Adipocyte (in vitro differentiated cells): ENCODE data around the gene SLC16A7.
A peak's percentile ranks its signal among the peaks of the same experiment; 100 is the strongest.

ENCODE experiments used
- DNase-seq: peaks from one replicate; pipeline ENCODE4 v3.0.0-alpha.2; 2015; ENCODE audit warnings: low read depth
- H3K27me3 ChIP-seq: replicated peaks from 2 replicates; pipeline ENCODE4 v1.7.0; 2013; ENCODE audit warnings: mild to moderate bottlenecking, low read length, moderate library complexity; ENCODE audit not compliant: control insufficient read depth, insufficient read depth
- H3K36me3 ChIP-seq: 2 replicates; pipeline ENCODE4 v1.7.0; 2013; ENCODE audit warnings: low read length, mild to moderate bottlenecking, moderate library complexity; ENCODE audit not compliant: control insufficient read depth, insufficient read depth, severe bottlenecking
- H3K4me1 ChIP-seq: 2 replicates; pipeline ENCODE4 v1.7.0; 2013; ENCODE audit warnings: mild to moderate bottlenecking, low read length, moderate library complexity; ENCODE audit not compliant: control insufficient read depth, insufficient read depth
- H3K4me3 ChIP-seq: 2 replicates; pipeline ENCODE4 v1.7.0; 2013; ENCODE audit warnings: mild to moderate bottlenecking, low read length, moderate library complexity
- H3K9ac ChIP-seq: 2 replicates; pipeline ENCODE4 v1.7.0; 2013; ENCODE audit warnings: mild to moderate bottlenecking, low read length, moderate library complexity
- H3K9me3 ChIP-seq: 2 replicates; pipeline ENCODE4 v1.7.0; 2013; ENCODE audit warnings: mild to moderate bottlenecking, low read length, moderate library complexity; ENCODE audit not compliant: control insufficient read depth

The SLC16A7 gene, protein sequence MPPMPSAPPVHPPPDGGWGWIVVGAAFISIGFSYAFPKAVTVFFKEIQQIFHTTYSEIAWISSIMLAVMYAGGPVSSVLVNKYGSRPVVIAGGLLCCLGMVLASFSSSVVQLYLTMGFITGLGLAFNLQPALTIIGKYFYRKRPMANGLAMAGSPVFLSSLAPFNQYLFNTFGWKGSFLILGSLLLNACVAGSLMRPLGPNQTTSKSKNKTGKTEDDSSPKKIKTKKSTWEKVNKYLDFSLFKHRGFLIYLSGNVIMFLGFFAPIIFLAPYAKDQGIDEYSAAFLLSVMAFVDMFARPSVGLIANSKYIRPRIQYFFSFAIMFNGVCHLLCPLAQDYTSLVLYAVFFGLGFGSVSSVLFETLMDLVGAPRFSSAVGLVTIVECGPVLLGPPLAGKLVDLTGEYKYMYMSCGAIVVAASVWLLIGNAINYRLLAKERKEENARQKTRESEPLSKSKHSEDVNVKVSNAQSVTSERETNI

DNA sequence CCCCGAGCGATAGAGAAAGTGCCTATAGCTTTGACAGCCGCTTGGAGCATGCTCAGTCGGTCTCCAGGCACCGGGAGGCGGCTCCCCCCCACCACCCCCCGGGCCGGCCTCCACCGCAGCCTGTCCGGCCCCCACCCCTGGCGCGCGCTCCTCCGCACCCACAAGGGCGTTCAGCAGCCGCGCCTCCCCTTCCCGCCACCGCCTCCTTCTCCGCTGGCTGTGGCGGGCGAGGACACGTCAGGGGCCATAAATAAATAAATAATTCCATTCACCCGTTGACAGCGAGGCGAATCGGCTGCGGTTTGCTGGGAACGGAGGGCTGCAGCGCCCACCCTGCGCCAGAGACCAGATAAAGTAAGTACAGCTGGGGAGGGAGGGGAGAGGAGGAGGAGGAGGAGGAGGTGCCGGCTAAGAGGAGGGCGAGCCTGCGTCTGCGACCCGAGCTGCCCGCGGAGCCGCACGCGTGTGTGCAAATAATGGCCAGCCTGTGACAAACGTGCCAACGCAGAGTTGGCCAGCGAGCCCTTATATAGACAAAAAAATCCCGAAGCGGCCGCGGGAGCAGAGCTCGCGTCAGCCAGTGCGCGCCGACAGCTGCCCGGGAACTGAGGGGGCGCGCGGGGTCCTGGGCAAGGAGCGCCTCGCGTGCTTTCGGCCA, at the start of gene SLC16A7:
Gene SLC16A7 (plus strand): TSS at position 147 of the 658 bp plus-strand sequence. CDS start 108,773 bp downstream, outside the sequence.
- Histone ChIP-seq H3K9ac (peak within 1 kb of the TSS; percentile 94), H3K4me1 (peaks cover 28% of the 10 kb centered on the region), H3K4me3 (peak within 1 kb of the TSS; percentile 97), H3K27me3 (no peaks in the 10 kb centered on the region), H3K9me3 (no peaks in the 10 kb centered on the region), H3K36me3 (no peaks in the 10 kb centered on the region)
- DNase-seq, result peak; percentile 96

DNA sequence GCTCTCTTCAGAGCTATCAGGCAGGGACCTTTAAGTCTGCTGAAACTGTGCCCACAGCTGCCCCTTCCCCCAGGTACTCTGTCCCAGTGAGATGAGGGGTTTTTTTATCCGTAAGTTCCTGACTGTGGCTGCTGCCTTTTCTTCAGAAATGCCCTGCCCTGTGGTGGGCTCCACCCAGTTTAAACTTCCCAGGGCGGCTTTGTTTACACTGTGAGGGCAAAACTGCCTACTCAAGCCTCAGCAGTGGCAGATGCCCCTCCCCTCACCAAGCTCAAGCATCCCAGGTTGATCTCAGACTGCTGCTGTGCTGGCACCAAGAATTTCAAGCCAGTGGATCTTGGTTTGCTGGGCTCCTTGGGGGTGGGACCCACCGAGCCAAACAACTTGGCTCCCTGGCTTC, 46.9 kb upstream of the SLC16A7 start:
- Histone ChIP-seq H3K4me1 (no peaks in the 10 kb centered on the region), H3K9ac (no peak overlapping the region), H3K9me3 (no peaks in the 10 kb centered on the region), H3K36me3 (no peaks in the 10 kb centered on the region), H3K4me3 (no peak overlapping the region), H3K27me3 (no peaks in the 10 kb centered on the region)
- no peak for DNase-seq

- no peak overlapping the region for H3K9ac ChIP-seq
- peaks cover 6% of the 10 kb centered on the region for H3K9me3 ChIP-seq
- H3K4me1 ChIP-seq, result peaks cover 5% of the 10 kb centered on the region
- H3K27me3 ChIP-seq, result no peaks in the 10 kb centered on the region
- H3K4me3 ChIP-seq, result no peak overlapping the region
- no peaks in the 10 kb centered on the region for H3K36me3 ChIP-seq
- DNase-seq, result peak; percentile 60
These were observed 36.1 kb upstream of the SLC16A7 start for GRCh38 chr12:59559696-59560095.

DNA sequence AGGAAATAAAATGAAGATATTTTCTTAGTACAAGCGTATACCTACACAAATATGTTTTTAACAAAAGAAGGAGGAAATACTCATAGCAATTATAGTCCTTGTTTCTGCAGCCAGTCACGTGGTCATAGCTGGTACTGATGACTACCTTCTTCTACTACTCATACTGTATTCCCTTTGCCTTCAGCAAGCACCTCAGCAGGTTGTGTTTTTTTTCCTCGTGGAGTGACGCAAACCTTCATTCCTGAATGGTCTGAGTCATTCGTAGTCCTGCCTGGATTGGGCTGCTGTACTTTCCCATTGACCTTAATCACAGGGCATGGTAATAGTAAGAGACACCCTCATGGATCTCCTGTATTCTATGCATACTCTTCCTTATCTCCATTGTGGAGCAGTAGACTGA, 25.7 kb upstream of the SLC16A7 start:
- Histone ChIP-seq H3K9me3 (no peaks in the 10 kb centered on the region), H3K4me1 (no peaks in the 10 kb centered on the region), H3K27me3 (no peaks in the 10 kb centered on the region), H3K9ac (no peak overlapping the region), H3K4me3 (no peak overlapping the region), H3K36me3 (no peaks in the 10 kb centered on the region)
- DNase-seq, result peak; percentile 9

DNA sequence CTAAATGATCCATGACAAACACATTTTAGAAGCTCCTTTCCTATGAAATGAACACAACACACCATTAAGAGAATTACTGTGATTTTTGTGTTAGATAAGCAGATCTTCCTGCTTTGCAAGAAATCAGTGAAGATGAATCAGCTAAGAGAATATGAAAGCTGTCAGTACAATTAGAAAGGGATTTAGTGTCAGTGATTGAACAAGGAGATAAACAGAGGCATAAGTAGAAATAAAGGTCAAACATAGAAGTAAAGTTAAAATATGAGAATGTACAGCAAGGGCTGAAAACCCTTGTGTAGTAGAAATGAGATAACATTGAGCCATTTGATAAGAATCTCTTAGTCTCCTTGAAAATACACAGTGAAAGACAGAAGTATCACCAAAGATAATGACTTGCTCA, 21.4 kb upstream of the SLC16A7 start:
- Histone ChIP-seq H3K9me3 (no peaks in the 10 kb centered on the region), H3K9ac (no peak overlapping the region), H3K4me3 (no peak overlapping the region), H3K36me3 (no peaks in the 10 kb centered on the region), H3K4me1 (no peaks in the 10 kb centered on the region), H3K27me3 (no peaks in the 10 kb centered on the region)
- DNase-seq, result no peak

- H3K4me1 ChIP-seq, result peaks cover 3% of the 10 kb centered on the region
- DNase-seq, result no peak
- H3K4me3 ChIP-seq, result no peak overlapping the region
- H3K36me3 ChIP-seq, result no peaks in the 10 kb centered on the region
- H3K9me3 ChIP-seq, result no peaks in the 10 kb centered on the region
- no peak overlapping the region for H3K9ac ChIP-seq
- no peaks in the 10 kb centered on the region for H3K27me3 ChIP-seq
These were observed 20.0 kb upstream of the SLC16A7 start for GRCh38 chr12:59575826-59576225.

DNA sequence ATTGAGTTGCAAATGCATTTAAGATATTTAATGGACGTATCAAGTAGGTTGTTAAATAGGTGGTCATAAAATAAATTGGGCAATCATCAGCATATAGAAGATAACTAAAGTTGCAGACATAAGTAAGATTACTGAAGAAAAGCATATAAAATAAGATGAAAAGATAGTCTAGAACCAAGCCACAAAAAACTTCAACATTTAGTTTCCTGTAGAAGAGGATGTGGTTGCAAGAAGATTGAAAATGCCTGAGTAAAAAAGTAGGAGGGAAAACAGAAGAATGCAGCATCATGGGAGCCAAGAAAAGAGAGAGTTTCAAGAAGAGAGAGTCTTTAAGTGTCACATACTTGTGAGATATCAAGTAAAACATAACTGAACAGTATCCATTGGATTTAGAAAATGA, 17.6 kb upstream of the SLC16A7 start:
- Histone ChIP-seq H3K27me3 (no peaks in the 10 kb centered on the region), H3K4me3 (no peak overlapping the region), H3K36me3 (no peaks in the 10 kb centered on the region), H3K9ac (no peak overlapping the region), H3K4me1 (peaks cover 3% of the 10 kb centered on the region), H3K9me3 (no peaks in the 10 kb centered on the region)
- no peak for DNase-seq

- Histone ChIP-seq H3K9ac (no peak overlapping the region), H3K4me1 (peaks cover 3% of the 10 kb centered on the region), H3K9me3 (no peaks in the 10 kb centered on the region), H3K36me3 (no peaks in the 10 kb centered on the region), H3K4me3 (no peak overlapping the region), H3K27me3 (no peaks in the 10 kb centered on the region)
- no peak for DNase-seq
These were observed 16.2 kb upstream of the SLC16A7 start for GRCh38 chr12:59579631-59580030.

DNA sequence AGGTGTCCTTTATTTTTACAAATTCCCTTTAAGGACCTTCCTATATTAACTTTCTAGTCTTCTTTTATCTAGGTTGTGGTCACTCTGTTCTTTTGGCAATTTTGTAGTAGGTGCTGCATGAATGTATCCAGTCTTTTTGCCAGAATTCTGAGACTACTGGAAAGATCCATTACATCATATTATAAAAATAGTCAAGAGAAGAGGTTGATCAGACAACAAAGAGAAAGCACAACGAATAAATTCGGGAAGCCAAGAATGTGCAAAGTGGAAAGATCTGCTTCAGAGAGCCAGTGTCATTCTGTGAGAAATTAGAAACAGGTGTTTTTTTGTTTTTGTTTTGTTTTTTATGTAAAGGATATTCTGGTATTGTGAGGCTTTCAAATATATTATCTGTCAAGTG, 15.8 kb upstream of the SLC16A7 start:
- Histone ChIP-seq H3K4me1 (peaks cover 3% of the 10 kb centered on the region), H3K9ac (no peak overlapping the region)

DNA sequence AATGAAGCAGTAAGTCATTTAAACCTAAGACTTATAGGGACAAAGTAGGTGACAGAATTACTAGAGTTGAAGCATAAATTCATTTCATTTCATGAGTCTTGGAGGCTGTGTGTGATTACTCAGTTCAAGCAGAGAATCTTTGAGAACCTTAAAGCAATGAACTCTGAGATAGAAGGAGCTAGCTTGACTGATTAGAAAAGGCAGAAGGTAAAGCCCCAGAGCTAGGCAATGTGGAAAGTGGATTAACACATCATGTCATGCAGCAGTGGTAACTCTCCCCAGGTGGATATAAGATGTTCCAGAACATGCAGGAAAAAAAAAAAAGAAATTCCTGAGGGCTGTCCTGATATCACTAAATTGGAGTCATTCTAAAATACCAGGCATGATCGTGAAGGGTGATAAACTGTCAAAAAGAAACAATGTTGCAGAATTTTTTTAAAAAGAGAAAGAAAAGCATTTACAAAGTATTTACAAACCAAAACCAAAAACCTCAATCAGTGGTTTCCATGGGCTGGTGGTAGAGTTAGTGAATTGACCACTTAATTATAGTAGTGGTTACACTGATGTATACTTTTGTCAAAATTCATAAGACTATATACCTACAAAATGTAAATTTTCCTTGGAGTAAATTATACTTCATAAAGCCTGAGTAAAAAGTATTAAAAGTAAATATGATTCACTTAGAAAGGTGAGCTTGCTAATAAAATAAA, 12.7 kb upstream of the SLC16A7 start:
- Histone ChIP-seq H3K9me3 (no peaks in the 10 kb centered on the region), H3K4me3 (no peak overlapping the region), H3K27me3 (no peaks in the 10 kb centered on the region), H3K36me3 (no peaks in the 10 kb centered on the region), H3K9ac (no peak overlapping the region), H3K4me1 (peaks cover 3% of the 10 kb centered on the region)
- DNase-seq, result no peak

More for the DNA sequence above, 15.8 kb upstream of the SLC16A7 start:
- Histone ChIP-seq H3K27me3 (no peaks in the 10 kb centered on the region), H3K9me3 (no peaks in the 10 kb centered on the region), H3K36me3 (no peaks in the 10 kb centered on the region), H3K4me3 (no peak overlapping the region)
- DNase-seq, result peak; percentile 24

GRCh38 chr12:59587710-59588109, 8.1 kb upstream of the SLC16A7 start:
- Histone ChIP-seq H3K9ac (no peak overlapping the region), H3K4me1 (no peaks in the 10 kb centered on the region), H3K4me3 (no peak overlapping the region), H3K9me3 (no peaks in the 10 kb centered on the region), H3K36me3 (no peaks in the 10 kb centered on the region), H3K27me3 (no peaks in the 10 kb centered on the region)
- DNase-seq, result no peak
